H1 (cell line): ENCODE measurements around the gene LHFPL3. TPM values are rescaled to one million over a fixed set of nuclear protein-coding genes. Genes with fewer than 3 reads are reported as not detected.

Experiments
- CHD7 ChIP-seq: fragments of 300-600 bp; sonication (generic); IDR thresholded peaks from 2 replicates; pipeline ENCODE4 v1.7.1; 2012; ENCODE audit warnings: low read length, moderate library complexity, mild to moderate bottlenecking, inconsistent platforms; ENCODE audit not compliant: insufficient replicate concordance
- FOSL1 ChIP-seq: IDR thresholded peaks from 2 replicates; pipeline ENCODE4 v1.6.1; 2011; ENCODE audit warnings: mild to moderate bottlenecking, low read depth, low read length, moderate library complexity; ENCODE audit not compliant: insufficient read depth
- HDAC2 ChIP-seq, 2 experiments: fragments of 300-600 bp in 1 of 2; sonication (generic) in 1 of 2; IDR thresholded peaks; 2 replicates each; pipeline ENCODE4 v1.6.1; 2011 to 2012; ENCODE audit warnings: low read depth in 2 of 2, low read length in 2 of 2, mild to moderate bottlenecking in 2 of 2, moderate library complexity in 2 of 2, borderline replicate concordance in 1 of 2, inconsistent platforms in 1 of 2
- KDM5A ChIP-seq: fragments of 200-600 bp; IDR thresholded peaks from 2 replicates; pipeline ENCODE4 v1.7.1; 2012; ENCODE audit warnings: mild to moderate bottlenecking, low read length, inconsistent platforms, mixed read lengths
- polyA plus RNA-seq, 7 experiments: library from polyadenylated mRNA; depleted of rRNA in 3 of 7; stranded (reverse) in 5 of 7; unstranded in 2 of 7; fragments of >200 nt in 5 of 7; fragments of 200-250 nt in 2 of 7; gene quantifications; 1 replicate in 5 of 7; 2 replicates in 1 of 7; 4 replicates in 1 of 7; pipeline versions ENCODE4 v1.2.1 to v1.2.3, GENCODE V29; 2011 to 2013; ENCODE audit warnings: missing spikeins in 2 of 7, mixed read lengths in 2 of 7
- total RNA-seq: library from RNA; stranded (reverse); fragmentation: NEBNext Ultra II Directional; extraction: Animal tissue kit (Norgen Biotek cat#: 25700); gene quantifications from 2 replicates; pipeline ENCODE4 v1.2.1, GENCODE V29; 2021

The LHFPL3 gene
- total and polyA plus RNA-seq, 2 of the 8 experiments (the other 6 are each of a cell fraction or from before 2014, with no cell fraction given), result 0.24 to 0.50 TPM

- TF ChIP-seq CHD7 (no peak), KDM5A (no peak), HDAC2 (IDR thresholded peaks at IDR 0.05; ENCODE audit: borderline replicate concordance in 1 of 2, low read depth in 2 of 2, low read length in 2 of 2) (no peak), FOSL1 (no peak)
Measured at GRCh38 chr7:104442481-104442880, 114.1 kb downstream of the LHFPL3 start (continued).
